Testis (tissue), 2 donors: ENCODE data around the gene OR4K5.

Experiments used
- POLR2A ChIP-seq: fragments of 450-650 bp; IDR thresholded peaks from one replicate; pipeline ENCODE4 v1.6.1; 2017; ENCODE audit warnings: antibody characterized with exemption, mild to moderate bottlenecking, moderate library complexity
- TF ChIP-seq, protein P1 (sequence below), 3 experiments: fragments of 450-650 bp in 2 of 3; fragments of 200-600 bp in 1 of 3; sonication (generic) in 1 of 3; IDR thresholded peaks; one replicate each; pipeline ENCODE4 v1.5.1; 2016 to 2019; ENCODE audit warnings: antibody characterized with exemption in 3 of 3, mild to moderate bottlenecking in 2 of 3, moderate library complexity in 1 of 3

DNA sequence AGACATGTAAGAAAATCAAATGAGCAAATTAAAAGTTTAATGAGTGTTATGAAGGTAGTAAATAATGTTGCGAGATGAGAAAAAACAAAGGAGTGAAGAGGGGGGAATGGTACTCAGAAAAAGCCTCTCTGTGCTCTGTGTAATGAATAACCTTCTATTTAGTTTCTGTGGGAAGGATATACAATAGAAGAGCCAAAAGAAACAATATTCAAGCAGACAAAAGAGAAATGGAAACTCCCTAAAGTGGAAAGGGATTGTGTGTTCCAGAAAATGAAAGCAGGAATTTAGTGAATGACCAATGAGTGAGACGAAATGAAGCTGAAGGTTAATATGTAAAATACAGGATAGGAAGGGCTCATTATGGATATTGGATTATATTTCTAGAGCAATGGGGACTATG is 28.8 kb downstream of the OR4K5 start:
- TF ChIP-seq, protein P1, sequence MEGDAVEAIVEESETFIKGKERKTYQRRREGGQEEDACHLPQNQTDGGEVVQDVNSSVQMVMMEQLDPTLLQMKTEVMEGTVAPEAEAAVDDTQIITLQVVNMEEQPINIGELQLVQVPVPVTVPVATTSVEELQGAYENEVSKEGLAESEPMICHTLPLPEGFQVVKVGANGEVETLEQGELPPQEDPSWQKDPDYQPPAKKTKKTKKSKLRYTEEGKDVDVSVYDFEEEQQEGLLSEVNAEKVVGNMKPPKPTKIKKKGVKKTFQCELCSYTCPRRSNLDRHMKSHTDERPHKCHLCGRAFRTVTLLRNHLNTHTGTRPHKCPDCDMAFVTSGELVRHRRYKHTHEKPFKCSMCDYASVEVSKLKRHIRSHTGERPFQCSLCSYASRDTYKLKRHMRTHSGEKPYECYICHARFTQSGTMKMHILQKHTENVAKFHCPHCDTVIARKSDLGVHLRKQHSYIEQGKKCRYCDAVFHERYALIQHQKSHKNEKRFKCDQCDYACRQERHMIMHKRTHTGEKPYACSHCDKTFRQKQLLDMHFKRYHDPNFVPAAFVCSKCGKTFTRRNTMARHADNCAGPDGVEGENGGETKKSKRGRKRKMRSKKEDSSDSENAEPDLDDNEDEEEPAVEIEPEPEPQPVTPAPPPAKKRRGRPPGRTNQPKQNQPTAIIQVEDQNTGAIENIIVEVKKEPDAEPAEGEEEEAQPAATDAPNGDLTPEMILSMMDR (IDR thresholded peaks at IDR 0.05) = no peak
- TF ChIP-seq POLR2A = no peak
